Liver (tissue), 9 donors: ENCODE data around the gene MAPK8IP2. TPM values are rescaled to one million over a fixed set of nuclear protein-coding genes. Genes with fewer than 3 reads are reported as not detected.
"Not testable (repeated sequence)": the region's sequence is repeated elsewhere in the genome, so short reads cannot be mapped to it uniquely, and the experiment has no call there.

Experiments used
- DNase-seq: peaks from one replicate; pipeline ENCODE4 v3.0.0-alpha.2; 2017; ENCODE audit warnings: low spot score
- H3K27ac ChIP-seq, 2 donors: one replicate each; pipeline ENCODE4 v1.7.0; 2013; ENCODE audit warnings: inconsistent platforms in 2 of 2, low read length in 2 of 2, control low read depth in 1 of 2, low read depth in 1 of 2, mild to moderate bottlenecking in 1 of 2
- H3K27me3 ChIP-seq, 4 donors: one replicate each; pipeline versions ENCODE4 v1.6.1 to v1.7.0; 2013; ENCODE audit warnings: low read length in 3 of 4, inconsistent platforms in 1 of 4, mild to moderate bottlenecking in 1 of 4, moderate library complexity in 1 of 4; ENCODE audit not compliant: control insufficient read depth in 4 of 4, insufficient read depth in 4 of 4
- H3K36me3 ChIP-seq, 4 donors: one replicate each; pipeline versions ENCODE4 v1.6.1 to v1.7.0; 2013; ENCODE audit warnings: low read length in 3 of 4, mild to moderate bottlenecking in 3 of 4, low read depth in 1 of 4, moderate library complexity in 1 of 4; ENCODE audit not compliant: control insufficient read depth in 4 of 4, insufficient read depth in 3 of 4
- H3K4me1 ChIP-seq, 4 donors: one replicate each; pipeline versions ENCODE4 v1.6.1 to v1.7.0; 2013; ENCODE audit warnings: low read length in 3 of 4, mild to moderate bottlenecking in 3 of 4, moderate library complexity in 1 of 4; ENCODE audit not compliant: control insufficient read depth in 4 of 4, insufficient read depth in 4 of 4
- H3K4me3 ChIP-seq, 3 donors: one replicate each; pipeline versions ENCODE4 v1.6.1 to v1.7.0; 2013; ENCODE audit warnings: low read length in 3 of 3, control low read depth in 1 of 3, low read depth in 1 of 3, mild to moderate bottlenecking in 1 of 3
- H3K9ac ChIP-seq, 2 donors: one replicate each; pipeline ENCODE4 v1.7.0; 2013; ENCODE audit warnings: low read length in 2 of 2, mild to moderate bottlenecking in 2 of 2, moderate library complexity in 2 of 2, control low read depth in 1 of 2, low read depth in 1 of 2
- H3K9me3 ChIP-seq, 4 donors: one replicate each; pipeline versions ENCODE4 v1.6.1 to v1.7.0; 2013; ENCODE audit warnings: low read length in 3 of 4; ENCODE audit not compliant: control insufficient read depth in 4 of 4
- CTCF ChIP-seq: fragments of 150-350 bp; IDR thresholded peaks from 2 replicates; pipeline ENCODE4 v1.5.1; 2017; ENCODE audit warnings: improper control_type of control experiment, low read depth, low read length; ENCODE audit not compliant: missing input control
- EGR1 ChIP-seq, 2 donors: IDR thresholded peaks; 2 replicates each; pipeline ENCODE4 v1.6.1; 2016 to 2018; ENCODE audit warnings: antibody characterized with exemption in 2 of 2, low read depth in 2 of 2
- HNF4A ChIP-seq, 2 donors: conservative IDR thresholded peaks; 2 replicates each; pipeline ENCODE4 v1.6.1; 2016; ENCODE audit warnings: antibody characterized with exemption in 2 of 2, mild to moderate bottlenecking in 2 of 2
- HNF4G ChIP-seq: IDR thresholded peaks from 2 replicates; pipeline ENCODE4 v1.6.1; 2016; ENCODE audit warnings: antibody characterized with exemption
- JUND ChIP-seq, 2 donors: IDR thresholded peaks; 2 replicates each; pipeline ENCODE4 v1.6.1; 2016; ENCODE audit warnings: antibody characterized with exemption in 2 of 2
- MAX ChIP-seq: IDR thresholded peaks from 2 replicates; pipeline ENCODE4 v1.6.1; 2016; ENCODE audit warnings: antibody characterized with exemption
- NR2F2 ChIP-seq: IDR thresholded peaks from 2 replicates; pipeline ENCODE4 v1.6.1; 2016; ENCODE audit warnings: antibody characterized with exemption
- RAD21 ChIP-seq, 2 donors: IDR thresholded peaks; 2 replicates each; pipeline ENCODE4 v1.6.1; 2016; ENCODE audit warnings: antibody characterized with exemption in 2 of 2, mild to moderate bottlenecking in 2 of 2
- REST ChIP-seq: IDR thresholded peaks from 2 replicates; pipeline ENCODE4 v1.6.1; 2016; ENCODE audit warnings: antibody characterized with exemption, mild to moderate bottlenecking
- TAF1 ChIP-seq: conservative IDR thresholded peaks from 2 replicates; pipeline ENCODE4 v1.6.1; 2016; ENCODE audit warnings: antibody characterized with exemption, mild to moderate bottlenecking
- YY1 ChIP-seq: IDR thresholded peaks from 2 replicates; pipeline ENCODE4 v1.6.1; 2016; ENCODE audit warnings: antibody characterized with exemption, mild to moderate bottlenecking
- ZBTB33 ChIP-seq: IDR thresholded peaks from 2 replicates; pipeline ENCODE4 v1.6.1; 2016; ENCODE audit warnings: antibody characterized with exemption
- WGBS: extraction: QIAGEN DNeasy Blood & Tissue Kit; methylation state at CpG from one replicate; pipeline ENCODE4 v1.1.7; 2013; 5-methylcytosine and 5-hydroxymethylcytosine counted together
- polyA plus RNA-seq, 2 donors: library from polyadenylated mRNA; stranded (reverse) in 1 of 2; unstranded in 1 of 2; fragments of 200-250 nt in 1 of 2; fragments of >200 nt in 1 of 2; fragmentation: Nextera tagmentation in 1 of 2; extraction: Ambion mirVana in 1 of 2; gene quantifications; one replicate each; pipeline versions ENCODE4 v1.2.1 to v1.2.3, GENCODE V29; 2013 to 2015
- total RNA-seq, 2 donors: library from RNA; depleted of rRNA; stranded (reverse); fragments of >200 nt; gene quantifications; one replicate each; pipeline ENCODE4 v1.2.3, GENCODE V29; 2014
- donor health status: healthy.
- donor health status: healthy.
- donor health status: healthy.
- donor health status: healthy.
- donor health status: healthy.

The MAPK8IP2 gene
- total and polyA plus RNA-seq, 4 donors = 0.04 to 0.37 (median 0.13) TPM

GRCh38 chr22:50641696-50642607 is 41.4 kb downstream of the MAPK8IP2 start (continued):
- TF ChIP-seq REST (no peak), TAF1 (no peak), HNF4G (no peak), RAD21 (IDR thresholded peaks at IDR 0.05) (peak; percentile 66 to 69), YY1 (peak; percentile 22), CTCF (peak; percentile 51)

- H3K27ac ChIP-seq, H3K27me3 ChIP-seq, H3K4me3 ChIP-seq, DNase-seq, H3K36me3 ChIP-seq, H3K9me3 ChIP-seq, H3K9ac ChIP-seq: not testable (repeated sequence)
- WGBS = 91% methylated on average over 17 of the region's 17 CpGs
- peaks cover 15 to 28% (median 22%) of the 10 kb centered on the region in 4 donors for H3K4me1 ChIP-seq
Observed at GRCh38 chr22:50643021-50643820, 42.6 kb downstream of the MAPK8IP2 start.

- 71% methylated on average over 3 of the region's 3 CpGs for WGBS
- H3K9me3 ChIP-seq, DNase-seq, H3K9ac ChIP-seq, H3K36me3 ChIP-seq, H3K27me3 ChIP-seq, H3K27ac ChIP-seq, H3K4me3 ChIP-seq: not testable (repeated sequence)
- H3K4me1 ChIP-seq = peaks cover 15 to 28% (median 22%) of the 10 kb centered on the region in 4 donors
Observed at GRCh38 chr22:50643821-50644101, 43.2 kb downstream of the MAPK8IP2 start.

GRCh38 chr22:50653256-50653655 is 52.7 kb downstream of the MAPK8IP2 start:
- no peak overlapping the region for H3K4me3 ChIP-seq
- H3K27me3 ChIP-seq = peaks cover 0 to 2% (median 0%) of the 10 kb centered on the region in 4 donors
- no peak overlapping the region for H3K9ac ChIP-seq
- DNase-seq = no peak
- WGBS = 93% methylated on average over 10 of the region's 10 CpGs
- no peak overlapping the region for H3K27ac ChIP-seq
- no peak for TF ChIP-seq JUND (IDR thresholded peaks at IDR 0.05)
- no peak for TF ChIP-seq EGR1 (IDR thresholded peaks at IDR 0.05; ENCODE audit: low read depth in 2 of 2)
- TF ChIP-seq MAX = no peak
- TF ChIP-seq HNF4A (conservative IDR thresholded peaks at IDR 0.05) = no peak
- no peak for TF ChIP-seq RAD21 (IDR thresholded peaks at IDR 0.05)
- no peak for TF ChIP-seq ZBTB33
- no peak for TF ChIP-seq NR2F2
- no peak for TF ChIP-seq CTCF
- peaks cover 0 to 4% (median 0%) of the 10 kb centered on the region in 4 donors for H3K4me1 ChIP-seq
- no peaks in the 10 kb centered on the region for H3K9me3 ChIP-seq
- H3K36me3 ChIP-seq = no peaks in the 10 kb centered on the region
